ENCODE results near the gene GPX3. TPM values are rescaled to one million over a fixed set of nuclear protein-coding genes. Genes with fewer than 3 reads are reported as not detected.

Gene GPX3
- total RNA-seq, 1 experiment from 2014 or later = 20.4 TPM

- WGBS (ENCODE audit: extremely low coverage, insufficient read length, low lambda C conversion rate) = no CpG with 5 or more reads among the region's 8 CpGs
- H3K27ac ChIP-seq (ENCODE audit: insufficient read length, low read depth, low read length) = no peak overlapping the region
- peaks cover 2 to 42% (median 32%) of the 10 kb centered on the region in 3 experiments; a peak in 5 of 7 replicates for H3K36me3 Mint-ChIP-seq (ENCODE audit: insufficient read depth in 1 of 3, low read depth in 3 of 3)
Observed at GRCh38 chr5:151038412-151038745, 18.0 kb downstream of the GPX3 start.

More at GRCh38 chr5:151038412-151038745, 18.0 kb downstream of the GPX3 start:
- H4K20me1 ChIP-seq (ENCODE audit: control insufficient read depth, insufficient read depth, insufficient read length) = no peaks in the 10 kb centered on the region
- H4K5ac ChIP-seq (ENCODE audit: insufficient read length, low read depth, low read length) = no peak overlapping the region
- no peak for DNase-seq
- no peak overlapping the region for H2AFZ ChIP-seq (ENCODE audit: low read length)
- H3K23me2 ChIP-seq (ENCODE audit: insufficient read length, low read depth, low read length, poor library complexity, severe bottlenecking) = no peaks in the 10 kb centered on the region
- no peaks in the 10 kb centered on the region for H3K79me2 ChIP-seq (ENCODE audit: insufficient read depth, low read length)
- H3K27me3 ChIP-seq (ENCODE audit: insufficient read depth, low read length) = no peaks in the 10 kb centered on the region
- no peak overlapping the region for H2BK15ac ChIP-seq (ENCODE audit: low read depth, low read length)
- H2BK120ac ChIP-seq (ENCODE audit: low read depth, low read length, poor library complexity, severe bottlenecking) = no peak overlapping the region
- no peak for TF ChIP-seq CTCF (conservative IDR thresholded peaks at IDR 0.05)
- H3K9ac ChIP-seq (ENCODE audit: extremely low read depth, insufficient read length, low read length) = no peak overlapping the region
- Mint-ChIP-seq H3K27me3 (ENCODE audit: low read depth) (no peaks in the 10 kb centered on the region), H3K4me3 (no peak overlapping the region), H3K9me3 (no peaks in the 10 kb centered on the region; a peak in 1 of 5 replicates), H3K4me1 (no peaks in the 10 kb centered on the region), H3K27ac (no peak overlapping the region)
- H3K14ac ChIP-seq (ENCODE audit: insufficient read depth, low read length) = no peak overlapping the region
- H3K4me1 ChIP-seq (ENCODE audit: insufficient read depth, low read length) = no peaks in the 10 kb centered on the region; the same call in 1 of the 2 replicates
- no peak overlapping the region for H3K23ac ChIP-seq (ENCODE audit: insufficient read length, low read depth, low read length)
- H4K8ac ChIP-seq (replicated peaks; ENCODE audit: insufficient read length, low read depth, low read length) = no peak overlapping the region
- H3K56ac ChIP-seq (ENCODE audit: insufficient read length, low read depth, low read length) = no peak overlapping the region
- no peak overlapping the region for H3K4me2 ChIP-seq (ENCODE audit: insufficient read depth, insufficient read length, low read length)
- no peak overlapping the region for H2AK5ac ChIP-seq (ENCODE audit: insufficient read length, low read length)
- H2BK12ac ChIP-seq (ENCODE audit: insufficient read length, low read depth, low read length) = no peak overlapping the region
- no peaks in the 10 kb centered on the region for H3K79me1 ChIP-seq (ENCODE audit: insufficient read depth, low read depth, low read length, poor library complexity, severe bottlenecking)
- no peak overlapping the region for H3K4ac ChIP-seq (ENCODE audit: low read depth, low read length)
- H2BK5ac ChIP-seq (ENCODE audit: insufficient read length, low read length) = no peak overlapping the region
- H3K9me3 ChIP-seq (ENCODE audit: control insufficient read depth, low read depth, low read length) = no peaks in the 10 kb centered on the region
- no peak overlapping the region for H2BK20ac ChIP-seq (ENCODE audit: low read depth, low read length, poor library complexity, severe bottlenecking)
- no peak overlapping the region for H4K91ac ChIP-seq (ENCODE audit: insufficient read length, low read depth, low read length)
- no peak overlapping the region for H3K18ac ChIP-seq (ENCODE audit: insufficient read length, low read depth, low read length)
- H3T11ph ChIP-seq (ENCODE audit: low read length) = no peak overlapping the region

All from H9 (cell line).